ENCODE measurements around the gene TOX4.
"Not testable (repeated sequence)": the region's sequence is repeated elsewhere in the genome, so short reads cannot be mapped to it uniquely, and the experiment has no call there.

The TOX4 gene

DNA sequence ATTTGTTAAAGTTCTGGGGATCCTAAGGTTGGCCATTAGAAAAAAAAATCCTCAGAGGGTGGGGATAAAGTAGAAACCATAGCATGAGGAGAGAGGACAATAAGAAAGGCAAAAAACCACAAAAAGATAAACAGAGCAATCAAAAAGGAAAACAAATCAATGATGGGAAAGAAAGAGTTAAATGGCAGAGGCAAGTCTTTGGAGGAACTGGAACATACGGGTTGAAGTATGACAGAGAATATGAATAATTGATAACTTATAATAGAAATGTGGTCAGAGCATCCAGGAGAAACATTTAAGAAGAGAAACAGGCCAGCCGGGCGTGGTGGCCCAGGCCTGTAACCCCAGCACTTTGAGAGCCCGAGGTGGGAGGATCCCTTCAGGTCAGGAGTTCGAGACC lies 67.0 kb downstream of the TOX4 start:
- no peak overlapping the region for H2AFZ ChIP-seq (ENCODE audit: low read depth)

DNA sequence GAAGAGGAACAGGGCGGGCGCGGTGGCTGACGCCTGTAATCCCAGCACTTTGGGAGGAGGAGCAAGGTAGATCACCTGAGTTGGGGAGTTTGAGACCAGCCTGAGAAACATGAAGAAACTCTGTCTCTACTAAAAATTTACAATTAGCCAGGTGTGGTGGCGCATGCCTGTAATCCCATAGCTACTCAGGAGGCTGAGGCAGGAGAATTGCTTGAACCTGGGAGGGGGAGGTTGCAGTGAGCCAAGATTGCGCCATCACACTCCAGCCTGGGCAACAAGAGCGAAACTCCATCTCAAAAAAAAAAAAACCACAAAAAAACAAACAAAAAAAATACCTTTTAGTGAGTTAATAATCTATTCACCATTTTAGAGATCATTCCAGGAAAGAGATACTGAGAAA lies 67.6 kb downstream of the TOX4 start:
- not testable (repeated sequence) for H3K27ac ChIP-seq; H2AFZ ChIP-seq (ENCODE audit: low read depth); H4K20me1 ChIP-seq (ENCODE audit: insufficient read depth); H3K27me3 ChIP-seq (ENCODE audit: insufficient read depth, low read depth); H3K4me2 ChIP-seq; H3K4me3 ChIP-seq (IDR thresholded peaks at IDR 0.05; ENCODE audit: insufficient read depth, low read depth, low read length); H3K4me1 ChIP-seq (ENCODE audit: low read depth, poor library complexity, severe bottlenecking); H3K36me3 ChIP-seq (ENCODE audit: insufficient read depth); H3K9ac ChIP-seq; H3K79me2 ChIP-seq (ENCODE audit: insufficient read depth, low read depth)

More for the DNA sequence above, 67.0 kb downstream of the TOX4 start:
- H3K4me1 ChIP-seq (ENCODE audit: low read depth, poor library complexity, severe bottlenecking), result no peaks in the 10 kb centered on the region
- no peaks in the 10 kb centered on the region for H3K36me3 ChIP-seq (ENCODE audit: insufficient read depth)
- no peak overlapping the region for H3K4me3 ChIP-seq (IDR thresholded peaks at IDR 0.05; ENCODE audit: insufficient read depth, low read depth, low read length)
- H3K79me2 ChIP-seq (ENCODE audit: insufficient read depth, low read depth), result no peaks in the 10 kb centered on the region
- H3K4me2 ChIP-seq, result no peak overlapping the region
- H4K20me1 ChIP-seq (ENCODE audit: insufficient read depth), result no peaks in the 10 kb centered on the region
- TF ChIP-seq CTCF (conservative IDR thresholded peaks at IDR 0.05; ENCODE audit: low read depth, low read length), result no peak
- H3K27me3 ChIP-seq (ENCODE audit: insufficient read depth, low read depth), result no peaks in the 10 kb centered on the region
- no peak overlapping the region for H3K9ac ChIP-seq
- H3K27ac ChIP-seq, result no peak overlapping the region

Measured in KMS-11 (cell line).